SHP77 (cell line): ENCODE results near the gene NPVF.

ENCODE experiments used
- DNase-seq, 2 experiments: peaks; one replicate each; lab custom pipeline; 2025; lab: John Stamatoyannopoulos, UW

The NPVF gene

GRCh38 chr7:25234336-25234735, 6.0 kb upstream of the NPVF start:
- DNase-seq = no peak

GRCh38 chr7:25223206-25223605, 5.1 kb downstream of the NPVF start:
- no peak for DNase-seq

GRCh38 chr7:25222666-25223065, 5.6 kb downstream of the NPVF start:
- DNase-seq = no peak

- DNase-seq = no peak
Observed at GRCh38 chr7:25221009-25221408, 7.3 kb downstream of the NPVF start.

GRCh38 chr7:25218191-25218590, 10.1 kb downstream of the NPVF start:
- no peak for DNase-seq

GRCh38 chr7:25216837-25217236, 11.4 kb downstream of the NPVF start:
- peak; percentile 36 to 53 for DNase-seq

- no peak for DNase-seq
Observed at GRCh38 chr7:25215694-25216335, 12.5 kb downstream of the NPVF start.

- DNase-seq = no peak
Observed at GRCh38 chr7:25208525-25209221, 19.6 kb downstream of the NPVF start.

- no peak for DNase-seq
Observed at GRCh38 chr7:25207887-25208286, 20.4 kb downstream of the NPVF start.

GRCh38 chr7:25206765-25207164, 21.5 kb downstream of the NPVF start:
- no peak for DNase-seq

- DNase-seq = no peak
Observed at GRCh38 chr7:25196132-25196896, 32.0 kb downstream of the NPVF start.

GRCh38 chr7:25194036-25194435, 34.2 kb downstream of the NPVF start:
- DNase-seq = no peak

- no peak for DNase-seq
Observed at GRCh38 chr7:25192043-25192442, 36.2 kb downstream of the NPVF start.

GRCh38 chr7:25189197-25189596, 39.1 kb downstream of the NPVF start:
- DNase-seq = no peak

GRCh38 chr7:25187932-25188331, 40.4 kb downstream of the NPVF start:
- DNase-seq = no peak

GRCh38 chr7:25186436-25186835, 41.9 kb downstream of the NPVF start:
- no peak for DNase-seq

GRCh38 chr7:25181532-25181931, 46.8 kb downstream of the NPVF start:
- DNase-seq = no peak

- no peak for DNase-seq
Observed at GRCh38 chr7:25180946-25181345, 47.3 kb downstream of the NPVF start.

- no peak for DNase-seq
Observed at GRCh38 chr7:25180592-25180923, 47.7 kb downstream of the NPVF start.

GRCh38 chr7:25179771-25180591, 48.3 kb downstream of the NPVF start:
- peak; percentile 77 to 81 for DNase-seq

- DNase-seq = no peak
Observed at GRCh38 chr7:25179325-25179724, 49.0 kb downstream of the NPVF start.
